ENCODE measurements around the gene KCNH2.
"Not testable (repeated sequence)": the region's sequence is repeated elsewhere in the genome, so short reads cannot be mapped to it uniquely, and the experiment has no call there.

KCNH2 gene

DNA sequence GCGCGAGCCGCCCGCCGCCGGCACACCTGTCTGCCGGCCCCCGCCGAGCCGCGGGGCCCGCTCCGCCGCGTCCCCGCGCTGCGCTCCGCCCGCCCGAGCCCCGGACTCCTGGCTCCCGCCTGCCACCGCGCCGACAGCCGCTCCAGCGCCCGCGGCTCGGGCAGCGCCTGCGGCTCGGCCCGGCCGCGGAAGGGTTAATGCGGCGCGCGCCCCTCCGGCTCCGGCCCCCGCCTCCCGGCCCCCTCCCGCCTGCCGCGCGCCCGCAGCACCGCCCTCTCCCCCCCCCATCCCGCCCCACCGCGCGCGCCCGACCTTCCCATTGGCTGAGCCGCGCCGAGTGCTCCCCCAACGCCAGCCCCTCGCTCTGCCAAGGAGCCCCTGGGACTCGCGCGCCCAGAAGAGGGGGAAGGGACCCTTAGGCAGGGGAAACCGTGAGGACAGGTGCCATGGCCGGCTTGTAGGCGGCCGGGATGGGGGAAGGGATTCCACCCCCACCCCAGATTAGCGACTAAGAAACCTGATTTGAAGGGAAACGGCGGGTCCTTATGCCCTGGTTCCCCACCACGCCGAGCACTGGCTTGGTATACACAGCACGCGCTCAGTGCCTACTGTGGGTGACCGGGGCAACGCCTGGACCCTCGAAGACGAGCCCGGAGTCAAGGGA, at the start of gene KCNH2:
KCNH2 (minus strand) TSS at position 196 of the 664 bp plus-strand sequence. CDS start 408 bp downstream, outside the sequence.
- DNase-seq = peak in 41 of 42 donors; percentile 34 to 87 (median 76)
- intact Hi-C loops (cut with DNase I) = no loop called here

GRCh38 chr7:151027728-151028130, 49.6 kb upstream of the KCNH2 start:
- not testable (repeated sequence) for DNase-seq
- intact Hi-C loops (cut with DNase I) = loop anchor here (2.0 to 5.0 kb wide), 2 partner anchors 29 to 85 kb away; partner anchors contain the start of gene CDK5

GRCh38 chr7:151026771-151027727, 48.9 kb upstream of the KCNH2 start:
- intact Hi-C loops (cut with DNase I) = loop anchor here (5.0 kb wide), 1 partner anchor 85 kb away; no protein-coding TSS in a partner anchor
- DNase-seq = not testable (repeated sequence)

GRCh38 chr7:151025924-151026671, 48.0 kb upstream of the KCNH2 start:
- no peak for DNase-seq
- intact Hi-C loops (cut with DNase I) = loop anchor here (5.0 kb wide), 1 partner anchor 86 kb away; no protein-coding TSS in a partner anchor

DNA sequence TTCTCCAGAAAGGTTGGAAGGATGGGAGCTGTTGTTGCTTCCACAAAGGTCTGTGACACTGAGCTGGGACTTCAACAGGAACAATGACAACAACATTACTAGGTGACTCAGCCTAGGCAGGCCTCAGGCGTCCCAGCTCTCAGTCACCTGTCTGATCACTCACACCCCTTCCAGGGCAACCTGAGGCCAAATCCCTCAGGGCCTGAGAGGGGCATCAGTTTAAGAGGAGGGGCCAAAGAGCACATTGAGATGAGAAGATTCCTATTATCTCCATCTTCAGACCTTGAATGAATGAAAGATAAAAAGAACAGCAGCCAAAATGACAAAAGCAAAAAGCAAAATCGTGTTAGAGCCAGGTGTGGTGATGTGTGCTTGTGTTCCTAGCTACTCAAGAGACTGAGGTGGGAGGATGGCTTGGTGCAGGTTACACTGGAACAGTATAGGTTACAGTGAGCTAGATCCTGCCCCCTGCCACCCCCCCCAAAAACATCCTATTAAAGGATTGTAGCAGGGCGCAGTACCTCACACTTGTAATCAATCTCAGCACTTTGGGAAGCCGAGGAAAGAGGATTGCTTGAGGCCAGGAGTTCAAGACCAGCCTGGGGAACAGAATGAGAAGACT, 46.4 kb upstream of the KCNH2 start, which contains the start of gene ATG9B:
ATG9B (minus strand) TSS at position 60 of the 622 bp plus-strand sequence. CDS start 71 bp downstream, outside the sequence.
- peak in 1 of 42 donors; percentile 36 for DNase-seq
- intact Hi-C loops (cut with DNase I) = loop anchor here (5.0 kb wide), 1 partner anchor 88 kb away; no protein-coding TSS in a partner anchor

GRCh38 chr7:151023232-151023631, 45.1 kb upstream of the KCNH2 start:
- DNase-seq = no peak
- intact Hi-C loops (cut with DNase I) = no loop called here

GRCh38 chr7:151020231-151020630, 42.1 kb upstream of the KCNH2 start:
- intact Hi-C loops (cut with DNase I) = no loop called here
- DNase-seq = no peak

GRCh38 chr7:151019130-151019447, 41.0 kb upstream of the KCNH2 start:
- no peak for DNase-seq
- intact Hi-C loops (cut with DNase I) = no loop called here

GRCh38 chr7:151018421-151019129, 40.5 kb upstream of the KCNH2 start:
- DNase-seq = peak in 25 of 42 donors; percentile 20 to 62 (median 40)
- intact Hi-C loops (cut with DNase I) = no loop called here

- peak; percentile 36 to 88 (median 76) for DNase-seq
- intact Hi-C loops (cut with DNase I) = no loop called here
These were observed 39.9 kb upstream of the KCNH2 start for GRCh38 chr7:151017953-151018420.

DNA sequence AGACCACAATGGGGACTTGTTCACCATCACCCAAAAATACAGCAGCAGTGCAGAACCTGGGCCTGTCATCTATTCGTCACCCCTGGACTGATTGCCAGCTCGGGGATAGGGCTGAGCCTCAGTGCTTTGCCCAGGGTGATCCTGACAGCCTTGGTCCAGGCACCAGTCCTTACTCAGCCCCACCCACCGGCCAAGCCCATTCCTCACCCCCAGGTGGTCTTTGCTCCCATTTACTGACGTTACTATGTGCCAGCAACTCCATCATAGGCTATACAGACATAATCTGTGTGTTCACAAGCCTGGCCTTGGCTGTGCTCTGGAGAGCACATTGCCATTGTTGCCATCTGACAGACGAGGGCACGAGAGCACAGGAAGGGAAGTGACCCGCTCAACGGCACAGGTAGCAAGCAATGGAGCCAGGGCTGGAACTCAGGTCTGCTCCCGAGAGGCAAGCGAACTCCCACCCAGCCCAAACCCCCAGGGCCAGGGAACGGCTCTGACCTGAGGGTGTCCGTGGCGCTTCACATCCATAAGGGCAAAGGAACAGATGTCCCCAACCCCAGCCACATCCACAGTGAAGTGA, 39.3 kb upstream of the KCNH2 start:
- intact Hi-C loops (cut with DNase I) = no loop called here
- no peak for DNase-seq

DNA sequence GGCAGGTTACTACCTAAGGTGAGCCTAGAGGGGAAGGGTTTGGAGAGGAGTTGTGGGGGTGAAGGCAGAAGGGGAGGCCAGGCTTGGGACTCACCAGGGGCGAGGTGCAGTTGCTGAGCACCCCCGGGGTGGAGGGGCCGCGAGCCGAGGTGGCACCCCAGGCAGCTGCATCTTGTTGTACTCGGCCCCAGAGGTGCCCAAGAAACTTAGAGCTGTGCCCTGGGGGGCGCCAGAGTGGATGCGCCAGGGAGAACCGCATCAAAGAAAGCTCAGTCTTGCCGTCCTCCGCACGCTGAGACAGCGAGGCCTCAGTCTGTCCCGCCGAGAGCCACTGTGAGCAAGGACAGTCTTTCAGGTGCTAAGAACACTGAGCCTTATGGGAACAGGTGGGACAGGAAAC, 38.8 kb upstream of the KCNH2 start:
- intact Hi-C loops (cut with DNase I) = no loop called here
- no peak for DNase-seq

DNA sequence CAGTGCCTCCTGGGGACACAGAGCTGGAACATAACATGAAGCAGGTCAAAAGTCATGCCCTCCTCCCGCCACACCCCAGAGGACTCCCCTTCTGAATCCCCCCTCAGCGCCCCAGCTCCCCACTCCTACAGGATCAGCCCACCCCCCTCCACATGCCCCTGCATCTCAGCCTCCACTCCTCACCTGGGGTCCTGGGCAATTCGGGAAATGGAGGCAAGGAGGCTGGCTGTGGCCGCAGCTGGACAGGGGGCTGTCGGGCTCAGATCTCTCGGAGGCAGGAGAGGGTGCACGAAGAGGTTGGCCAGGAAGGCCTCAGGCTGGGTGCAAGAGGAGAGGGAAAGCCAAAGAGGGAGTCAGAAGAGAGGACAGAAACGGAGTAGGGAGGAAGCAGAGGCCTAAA, 38.4 kb upstream of the KCNH2 start:
- intact Hi-C loops (cut with DNase I) = no loop called here

GRCh38 chr7:151015967-151016366, 37.8 kb upstream of the KCNH2 start:
- intact Hi-C loops (cut with DNase I) = no loop called here
- DNase-seq = no peak

More for the DNA sequence above, 38.4 kb upstream of the KCNH2 start:
- no peak for DNase-seq

GRCh38 chr7:151014950-151015349, 36.8 kb upstream of the KCNH2 start:
- intact Hi-C loops (cut with DNase I) = no loop called here
- DNase-seq = no peak

DNA sequence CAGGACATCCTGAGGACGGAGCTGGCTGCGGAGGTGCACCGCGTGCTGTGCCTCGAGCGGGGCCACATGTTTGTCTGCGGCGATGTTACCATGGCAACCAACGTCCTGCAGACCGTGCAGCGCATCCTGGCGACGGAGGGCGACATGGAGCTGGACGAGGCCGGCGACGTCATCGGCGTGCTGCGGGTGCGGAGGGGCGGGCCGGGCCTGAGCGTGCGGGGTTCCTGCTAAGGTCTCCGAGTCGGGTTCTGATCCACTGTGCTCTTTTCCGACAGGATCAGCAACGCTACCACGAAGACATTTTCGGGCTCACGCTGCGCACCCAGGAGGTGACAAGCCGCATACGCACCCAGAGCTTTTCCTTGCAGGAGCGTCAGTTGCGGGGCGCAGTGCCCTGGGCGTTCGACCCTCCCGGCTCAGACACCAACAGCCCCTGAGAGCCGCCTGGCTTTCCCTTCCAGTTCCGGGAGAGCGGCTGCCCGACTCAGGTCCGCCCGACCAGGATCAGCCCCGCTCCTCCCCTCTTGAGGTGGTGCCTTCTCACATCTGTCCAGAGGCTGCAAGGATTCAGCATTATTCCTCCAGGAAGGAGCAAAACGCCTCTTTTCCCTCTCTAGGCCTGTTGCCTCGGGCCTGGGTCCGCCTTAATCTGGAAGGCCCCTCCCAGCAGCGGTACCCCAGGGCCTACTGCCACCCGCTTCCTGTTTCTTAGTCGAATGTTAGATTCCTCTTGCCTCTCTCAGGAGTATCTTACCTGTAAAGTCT, 35.8 kb upstream of the KCNH2 start:
- intact Hi-C loops (cut with DNase I) = no loop called here
- DNase-seq = peak; percentile 63 to 93 (median 81)

GRCh38 chr7:151013356-151013732, 35.2 kb upstream of the KCNH2 start:
- DNase-seq = no peak
- intact Hi-C loops (cut with DNase I) = no loop called here

All from head of caudate nucleus (tissue), 42 donors.